Neural progenitor cell (in vitro differentiated cells): Measurements from ENCODE around the gene POLN.

ENCODE experiments used
- EZH2 ChIP-seq: fragments of 200-600 bp; sonication (generic); IDR thresholded peaks from 2 replicates; pipeline ENCODE4 v1.6.1; 2017; ENCODE audit warnings: antibody characterized with exemption, mild to moderate bottlenecking, moderate library complexity
- TF ChIP-seq, protein P1 (sequence below): fragments of 200-600 bp; sonication (generic); IDR thresholded peaks from 2 replicates; pipeline ENCODE4 v1.5.1; 2017; ENCODE audit warnings: antibody characterized with exemption, mild to moderate bottlenecking

GRCh38 chr4:2252530-2253091 lies 10.7 kb upstream of the POLN start:
- TF ChIP-seq, protein P1, sequence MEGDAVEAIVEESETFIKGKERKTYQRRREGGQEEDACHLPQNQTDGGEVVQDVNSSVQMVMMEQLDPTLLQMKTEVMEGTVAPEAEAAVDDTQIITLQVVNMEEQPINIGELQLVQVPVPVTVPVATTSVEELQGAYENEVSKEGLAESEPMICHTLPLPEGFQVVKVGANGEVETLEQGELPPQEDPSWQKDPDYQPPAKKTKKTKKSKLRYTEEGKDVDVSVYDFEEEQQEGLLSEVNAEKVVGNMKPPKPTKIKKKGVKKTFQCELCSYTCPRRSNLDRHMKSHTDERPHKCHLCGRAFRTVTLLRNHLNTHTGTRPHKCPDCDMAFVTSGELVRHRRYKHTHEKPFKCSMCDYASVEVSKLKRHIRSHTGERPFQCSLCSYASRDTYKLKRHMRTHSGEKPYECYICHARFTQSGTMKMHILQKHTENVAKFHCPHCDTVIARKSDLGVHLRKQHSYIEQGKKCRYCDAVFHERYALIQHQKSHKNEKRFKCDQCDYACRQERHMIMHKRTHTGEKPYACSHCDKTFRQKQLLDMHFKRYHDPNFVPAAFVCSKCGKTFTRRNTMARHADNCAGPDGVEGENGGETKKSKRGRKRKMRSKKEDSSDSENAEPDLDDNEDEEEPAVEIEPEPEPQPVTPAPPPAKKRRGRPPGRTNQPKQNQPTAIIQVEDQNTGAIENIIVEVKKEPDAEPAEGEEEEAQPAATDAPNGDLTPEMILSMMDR, result no peak
- no peak for TF ChIP-seq EZH2
